ENCODE data around the gene PTPRK.

DNA sequence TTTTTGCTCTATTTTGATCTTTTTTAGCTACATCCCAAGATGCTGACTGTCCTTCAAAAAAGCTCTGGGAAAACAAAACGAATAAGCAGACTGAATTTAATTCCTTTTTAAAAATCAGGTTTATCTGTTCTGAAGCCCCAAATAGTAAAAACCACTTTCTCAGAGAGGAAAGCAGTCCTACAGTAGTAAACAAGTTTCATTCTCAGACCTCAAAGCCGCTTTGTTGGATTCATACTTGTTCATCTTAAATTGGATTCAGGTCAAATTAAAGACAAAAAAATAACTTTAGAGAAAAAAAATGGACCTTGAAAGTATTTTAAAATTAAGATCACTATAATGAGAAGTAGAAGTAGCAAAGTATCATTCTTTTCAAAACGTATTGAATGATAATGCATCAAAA lies 523.5 kb downstream of the PTPRK start:
- TF ChIP-seq, protein P1, sequence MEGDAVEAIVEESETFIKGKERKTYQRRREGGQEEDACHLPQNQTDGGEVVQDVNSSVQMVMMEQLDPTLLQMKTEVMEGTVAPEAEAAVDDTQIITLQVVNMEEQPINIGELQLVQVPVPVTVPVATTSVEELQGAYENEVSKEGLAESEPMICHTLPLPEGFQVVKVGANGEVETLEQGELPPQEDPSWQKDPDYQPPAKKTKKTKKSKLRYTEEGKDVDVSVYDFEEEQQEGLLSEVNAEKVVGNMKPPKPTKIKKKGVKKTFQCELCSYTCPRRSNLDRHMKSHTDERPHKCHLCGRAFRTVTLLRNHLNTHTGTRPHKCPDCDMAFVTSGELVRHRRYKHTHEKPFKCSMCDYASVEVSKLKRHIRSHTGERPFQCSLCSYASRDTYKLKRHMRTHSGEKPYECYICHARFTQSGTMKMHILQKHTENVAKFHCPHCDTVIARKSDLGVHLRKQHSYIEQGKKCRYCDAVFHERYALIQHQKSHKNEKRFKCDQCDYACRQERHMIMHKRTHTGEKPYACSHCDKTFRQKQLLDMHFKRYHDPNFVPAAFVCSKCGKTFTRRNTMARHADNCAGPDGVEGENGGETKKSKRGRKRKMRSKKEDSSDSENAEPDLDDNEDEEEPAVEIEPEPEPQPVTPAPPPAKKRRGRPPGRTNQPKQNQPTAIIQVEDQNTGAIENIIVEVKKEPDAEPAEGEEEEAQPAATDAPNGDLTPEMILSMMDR (IDR thresholded peaks at IDR 0.05; ENCODE audit: low read depth, low read length, missing input control): no peak
- TF ChIP-seq RAD21 (IDR thresholded peaks at IDR 0.05): no peak

All from liver (tissue), 3 donors.